Measurements from ENCODE around the gene SP140L. TPM values are rescaled to one million over a fixed set of nuclear protein-coding genes. Genes with fewer than 3 reads are reported as not detected.

The SP140L gene
- total RNA-seq, 1 experiment from 2014 or later = 16.6 TPM

GRCh38 chr2:230449901-230450467, 123.0 kb downstream of the SP140L start:
- DNase-seq (ENCODE audit: low read depth, low spot score) (no peak), ATAC-seq (no peak)
- ChIA-PET CTCF (no interaction called here), POLR2A (no interaction called here)
- intact Hi-C loops (cut with micrococcal nuclease; ENCODE audit: unreplicated experiment) (no loop called here), in situ Hi-C loops (cut with HindIII; ENCODE audit: low pct_unique_long_range_greater_than_20kb, low sequenced_read_pairs) (no loop called here)
- no peaks in the 10 kb centered on the region for H3K36me3 ChIP-seq (ENCODE audit: control insufficient read depth, insufficient read depth, low read length)
- H3K27ac ChIP-seq (ENCODE audit: low read length) = no peak overlapping the region
- H3K27me3 ChIP-seq (ENCODE audit: control insufficient read depth, insufficient read depth, low read length) = no peaks in the 10 kb centered on the region
- no peaks in the 10 kb centered on the region for H3K4me1 ChIP-seq (ENCODE audit: control insufficient read depth, insufficient read depth, low read length)
- no TSS peak for BruUV-seq (replicated peaks)
- no peak overlapping the region for H3K4me3 ChIP-seq (ENCODE audit: low read depth in 2 of 2, low read length in 2 of 2)
- no peaks in the 10 kb centered on the region for H3K9me3 ChIP-seq (ENCODE audit: control insufficient read depth, insufficient read depth, low read depth, low read length)
- TF ChIP-seq SIN3A (IDR thresholded peaks at IDR 0.05; ENCODE audit: borderline replicate concordance, insufficient read depth, low read depth, low read length) = no peak

DNA sequence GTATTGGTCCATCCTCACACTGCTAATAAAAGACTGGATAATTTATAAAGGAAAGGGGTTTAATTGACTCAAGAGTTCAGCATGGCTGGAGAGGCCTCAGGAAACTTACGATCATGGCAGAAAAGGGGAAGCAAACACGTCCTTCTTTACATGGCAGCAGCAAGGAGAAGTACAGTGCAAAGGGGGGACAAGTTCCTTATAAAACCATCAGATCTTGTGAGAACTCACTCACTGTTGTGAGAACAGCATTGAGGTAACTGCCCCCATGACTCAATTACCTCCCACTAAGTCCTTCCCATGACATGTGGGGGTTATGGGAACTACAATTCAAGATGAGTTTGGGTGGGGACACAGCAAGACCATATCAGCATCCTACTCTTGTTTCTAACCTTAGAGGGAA, 126.0 kb downstream of the SP140L start:
- DNase-seq (ENCODE audit: low read depth, low spot score) (no peak), ATAC-seq (no peak)
- ChIA-PET CTCF (no interaction called here), POLR2A (no interaction called here)
- no TSS peak for BruUV-seq (replicated peaks)
- Histone ChIP-seq H3K4me3 (ENCODE audit: low read depth in 2 of 2, low read length in 2 of 2) (no peak overlapping the region), H3K4me1 (ENCODE audit: control insufficient read depth, insufficient read depth, low read length) (no peaks in the 10 kb centered on the region), H3K36me3 (ENCODE audit: control insufficient read depth, insufficient read depth, low read length) (no peaks in the 10 kb centered on the region), H3K27me3 (ENCODE audit: control insufficient read depth, insufficient read depth, low read length) (no peaks in the 10 kb centered on the region), H3K9me3 (ENCODE audit: control insufficient read depth, insufficient read depth, low read depth, low read length) (no peaks in the 10 kb centered on the region; the same call in 1 of the 2 replicates), H3K27ac (ENCODE audit: low read length) (no peak overlapping the region)
- intact Hi-C loops (cut with micrococcal nuclease; ENCODE audit: unreplicated experiment) (no loop called here), in situ Hi-C loops (cut with HindIII; ENCODE audit: low pct_unique_long_range_greater_than_20kb, low sequenced_read_pairs) (no loop called here)
- TF ChIP-seq, protein P1, sequence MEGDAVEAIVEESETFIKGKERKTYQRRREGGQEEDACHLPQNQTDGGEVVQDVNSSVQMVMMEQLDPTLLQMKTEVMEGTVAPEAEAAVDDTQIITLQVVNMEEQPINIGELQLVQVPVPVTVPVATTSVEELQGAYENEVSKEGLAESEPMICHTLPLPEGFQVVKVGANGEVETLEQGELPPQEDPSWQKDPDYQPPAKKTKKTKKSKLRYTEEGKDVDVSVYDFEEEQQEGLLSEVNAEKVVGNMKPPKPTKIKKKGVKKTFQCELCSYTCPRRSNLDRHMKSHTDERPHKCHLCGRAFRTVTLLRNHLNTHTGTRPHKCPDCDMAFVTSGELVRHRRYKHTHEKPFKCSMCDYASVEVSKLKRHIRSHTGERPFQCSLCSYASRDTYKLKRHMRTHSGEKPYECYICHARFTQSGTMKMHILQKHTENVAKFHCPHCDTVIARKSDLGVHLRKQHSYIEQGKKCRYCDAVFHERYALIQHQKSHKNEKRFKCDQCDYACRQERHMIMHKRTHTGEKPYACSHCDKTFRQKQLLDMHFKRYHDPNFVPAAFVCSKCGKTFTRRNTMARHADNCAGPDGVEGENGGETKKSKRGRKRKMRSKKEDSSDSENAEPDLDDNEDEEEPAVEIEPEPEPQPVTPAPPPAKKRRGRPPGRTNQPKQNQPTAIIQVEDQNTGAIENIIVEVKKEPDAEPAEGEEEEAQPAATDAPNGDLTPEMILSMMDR (IDR thresholded peaks at IDR 0.05) = no peak
- no peak for TF ChIP-seq TCF7L2 (IDR thresholded peaks at IDR 0.05; ENCODE audit: low read depth, low read length)
- no peak for TF ChIP-seq REST (IDR thresholded peaks at IDR 0.05; ENCODE audit: insufficient read depth in 1 of 2, low read depth in 2 of 2, low read length in 1 of 2)
- TF ChIP-seq SIN3A (IDR thresholded peaks at IDR 0.05; ENCODE audit: borderline replicate concordance, insufficient read depth, low read depth, low read length) = no peak
- TF ChIP-seq POLR2AphosphoS5 (IDR thresholded peaks at IDR 0.05; ENCODE audit: low read depth, low read length) = no peak

Other genes starting within 250 kb of the SP140L start
- gene SP110, start 107.2 kb upstream of the SP140L start, total RNA-seq (2021; ENCODE audit: unreplicated experiment) = 6.2 TPM
- 1.1 TPM for gene SP140, start 101.5 kb upstream of the SP140L start, total RNA-seq (2021; ENCODE audit: unreplicated experiment)
- 27.2 TPM for gene SP100, start 89.0 kb downstream of the SP140L start, total RNA-seq (2021; ENCODE audit: unreplicated experiment)